MCF 10A (cell line): ENCODE results near the gene IL34. TPM values are rescaled to one million over a fixed set of nuclear protein-coding genes. Genes with fewer than 3 reads are reported as not detected.

ENCODE experiments used
- BruUV-seq: library from RNA; stranded (reverse); fragments of 400-500 nt; replicated peaks from 2 replicates; lab custom pipeline; 2021; lab: Mats Ljungman, UMichigan
- CTCF ChIA-PET: fragments of 300-600 bp; sonication (Branson Sonifier 250); formaldehyde crosslinking; extraction: SDS; loops from one replicate; lab custom pipeline; 2021; ENCODE audit warnings: antibody characterized with exemption, inconsistent platforms; lab: Yijun Ruan, JAX
- POLR2A ChIA-PET: fragments of 300-600, 350-650 bp; sonication (Branson Sonifier 250); formaldehyde crosslinking; extraction: SDS; loops from one replicate; lab custom pipeline; 2020; ENCODE audit warnings: antibody characterized with exemption, inconsistent platforms; lab: Yijun Ruan, JAX
- DNase-seq: peaks from one replicate; pipeline ENCODE4 v3.0.0-alpha.2; 2018; ENCODE audit not compliant: unreplicated experiment
- H3K27ac Mint-ChIP-seq: one replicate; pipeline ENCODE4 v1.8.0; 2022; ENCODE audit warnings: mild to moderate bottlenecking, low read depth, mixed read lengths; ENCODE audit not compliant: unreplicated experiment
- H3K27me3 Mint-ChIP-seq: one replicate; pipeline ENCODE4 v1.8.0; 2022; ENCODE audit warnings: mixed read lengths; ENCODE audit not compliant: insufficient read depth, unreplicated experiment
- H3K36me3 Mint-ChIP-seq: one replicate; pipeline ENCODE4 v1.8.0; 2022; ENCODE audit warnings: mild to moderate bottlenecking, moderate library complexity, mixed read lengths; ENCODE audit not compliant: insufficient read depth, unreplicated experiment
- H3K4me1 Mint-ChIP-seq: one replicate; pipeline ENCODE4 v1.8.0; 2022; ENCODE audit warnings: mixed read lengths; ENCODE audit not compliant: insufficient read depth, unreplicated experiment
- H3K4me3 Mint-ChIP-seq: one replicate; pipeline ENCODE4 v1.8.0; 2022; ENCODE audit warnings: mild to moderate bottlenecking, moderate library complexity, mixed read lengths; ENCODE audit not compliant: unreplicated experiment
- H3K9me3 Mint-ChIP-seq: one replicate; pipeline ENCODE4 v1.8.0; 2022; ENCODE audit warnings: mixed read lengths; ENCODE audit not compliant: unreplicated experiment
- CTCF ChIP-seq: fragments of 200-600 bp; IDR thresholded peaks from one replicate; pipeline ENCODE4 v1.8.0; 2022; ENCODE audit warnings: antibody characterized with exemption, mild to moderate bottlenecking; ENCODE audit not compliant: unreplicated experiment
- intact Hi-C: fragments of 100-400 bp; cut with micrococcal nuclease; formaldehyde crosslinking; loops from 2 replicates; pipeline ENCODE4 v1.14.1; 2022
- total RNA-seq: library from RNA; stranded (reverse); gene quantifications from 2 replicates; pipeline ENCODE4 v1.2.3, GENCODE V29; 2022

Gene IL34
- total RNA-seq, 1 experiment from 2014 or later = not detected

GRCh38 chr16:70661534-70661917, 15.2 kb downstream of the IL34 start:
- POLR2A ChIA-PET = no interaction called here
- BruUV-seq = no TSS peak
- intact Hi-C loops = no loop called here
- no peaks in the 10 kb centered on the region for H3K27me3 Mint-ChIP-seq
- H3K36me3 Mint-ChIP-seq = peaks cover 53% of the 10 kb centered on the region
- H3K9me3 Mint-ChIP-seq = no peaks in the 10 kb centered on the region
- H3K4me1 Mint-ChIP-seq = no peaks in the 10 kb centered on the region
- no peak overlapping the region for H3K27ac Mint-ChIP-seq
- no peak for DNase-seq
- no peak overlapping the region for H3K4me3 Mint-ChIP-seq
- CTCF ChIA-PET = interaction anchor here (1.0 kb wide), 1 partner anchor 7 kb away, joined by 4 read pairs; no protein-coding TSS in a partner anchor
- TF ChIP-seq CTCF = no peak

- intact Hi-C loops = no loop called here
- H3K9me3 Mint-ChIP-seq = no peaks in the 10 kb centered on the region
- no peak for DNase-seq
- POLR2A ChIA-PET = no interaction called here
- no peak for TF ChIP-seq CTCF
- CTCF ChIA-PET = interaction anchor here (1.0 kb wide), 1 partner anchor 8 kb away, joined by 4 read pairs; no protein-coding TSS in a partner anchor
- no peak overlapping the region for H3K4me3 Mint-ChIP-seq
- BruUV-seq = TSS peak; percentile 49
- H3K4me1 Mint-ChIP-seq = no peaks in the 10 kb centered on the region
- peaks cover 58% of the 10 kb centered on the region for H3K36me3 Mint-ChIP-seq
- H3K27me3 Mint-ChIP-seq = no peaks in the 10 kb centered on the region
- no peak overlapping the region for H3K27ac Mint-ChIP-seq
These were observed 15.7 kb downstream of the IL34 start for GRCh38 chr16:70661918-70662641.

GRCh38 chr16:70662991-70663523, 16.7 kb downstream of the IL34 start:
- ChIA-PET POLR2A (interaction anchor here (0.5 kb wide), 1 partner anchor 140 kb away, joined by 3 read pairs; the partner anchor contains the start of gene COG4), CTCF (no interaction called here)
- no peak overlapping the region for H3K4me3 Mint-ChIP-seq
- no peaks in the 10 kb centered on the region for H3K4me1 Mint-ChIP-seq
- intact Hi-C loops = no loop called here
- DNase-seq = no peak
- H3K27ac Mint-ChIP-seq = no peak overlapping the region
- no TSS peak for BruUV-seq
- no peaks in the 10 kb centered on the region for H3K9me3 Mint-ChIP-seq
- peaks cover 68% of the 10 kb centered on the region for H3K36me3 Mint-ChIP-seq
- TF ChIP-seq CTCF = no peak
- H3K27me3 Mint-ChIP-seq = no peaks in the 10 kb centered on the region

- H3K36me3 Mint-ChIP-seq = peaks cover 75% of the 10 kb centered on the region
- no peak overlapping the region for H3K4me3 Mint-ChIP-seq
- no peaks in the 10 kb centered on the region for H3K27me3 Mint-ChIP-seq
- CTCF ChIA-PET = no interaction called here
- no TSS peak for BruUV-seq
- DNase-seq = no peak
- no peak for TF ChIP-seq CTCF
- POLR2A ChIA-PET = no interaction called here
- intact Hi-C loops = no loop called here
- H3K4me1 Mint-ChIP-seq = no peaks in the 10 kb centered on the region
- H3K9me3 Mint-ChIP-seq = no peaks in the 10 kb centered on the region
- H3K27ac Mint-ChIP-seq = no peak overlapping the region
These were observed 17.4 kb downstream of the IL34 start for GRCh38 chr16:70663524-70664324.
